A204.1 (cell line): ENCODE results near the gene SRRM4.

ENCODE experiments used
- FAIRE-seq: peaks from 2 replicates; lab custom pipeline; 2012; peaks lifted over from hg19 to GRCh38; lab: Jason Lieb, UNC

SRRM4 gene

GRCh38 chr12:119122047-119122446 lies 140.7 kb downstream of the SRRM4 start:
- no peak for FAIRE-seq

- no peak for FAIRE-seq
Measured at GRCh38 chr12:119122751-119123150, 141.4 kb downstream of the SRRM4 start.

GRCh38 chr12:119128527-119128926 lies 147.2 kb downstream of the SRRM4 start:
- no peak for FAIRE-seq

- no peak for FAIRE-seq
Measured at GRCh38 chr12:119129827-119130434, 148.6 kb downstream of the SRRM4 start.

GRCh38 chr12:119130523-119130922 lies 149.2 kb downstream of the SRRM4 start:
- no peak for FAIRE-seq

- FAIRE-seq = no peak
Measured at GRCh38 chr12:119134284-119135072, 153.1 kb downstream of the SRRM4 start.

GRCh38 chr12:119136811-119137410 lies 155.6 kb downstream of the SRRM4 start:
- no peak for FAIRE-seq

- no peak for FAIRE-seq
Measured at GRCh38 chr12:119139448-119139847, 158.1 kb downstream of the SRRM4 start.

- FAIRE-seq = no peak
Measured at GRCh38 chr12:119145367-119145766, 164.0 kb downstream of the SRRM4 start.

- FAIRE-seq = no peak
Measured at GRCh38 chr12:119147847-119148448, 166.6 kb downstream of the SRRM4 start.

GRCh38 chr12:119149270-119149669 lies 167.9 kb downstream of the SRRM4 start:
- no peak for FAIRE-seq

GRCh38 chr12:119151445-119152026 lies 170.2 kb downstream of the SRRM4 start:
- no peak for FAIRE-seq

GRCh38 chr12:119153477-119154434 lies 172.4 kb downstream of the SRRM4 start:
- no peak for FAIRE-seq

- FAIRE-seq = no peak
Measured at GRCh38 chr12:119154435-119154818, 173.1 kb downstream of the SRRM4 start.

- no peak for FAIRE-seq
Measured at GRCh38 chr12:119156401-119157044, 175.2 kb downstream of the SRRM4 start.

GRCh38 chr12:119157528-119157927 lies 176.2 kb downstream of the SRRM4 start:
- FAIRE-seq = no peak

GRCh38 chr12:119157978-119158377 lies 176.6 kb downstream of the SRRM4 start:
- FAIRE-seq = no peak

- FAIRE-seq = no peak
Measured at GRCh38 chr12:119158402-119158801, 177.1 kb downstream of the SRRM4 start.

GRCh38 chr12:119159844-119160243 lies 178.5 kb downstream of the SRRM4 start:
- no peak for FAIRE-seq

- FAIRE-seq = no peak
Measured at GRCh38 chr12:119167902-119168301, 186.6 kb downstream of the SRRM4 start.

GRCh38 chr12:119168721-119169120 lies 187.4 kb downstream of the SRRM4 start:
- FAIRE-seq = no peak
